Measurements from ENCODE around the gene PROSER2. TPM values are rescaled to one million over a fixed set of nuclear protein-coding genes. Genes with fewer than 3 reads are reported as not detected.

PROSER2 gene
- total and polyA plus RNA-seq, 2 experiments from 2014 or later, result 0.65 to 1.2 TPM

DNA sequence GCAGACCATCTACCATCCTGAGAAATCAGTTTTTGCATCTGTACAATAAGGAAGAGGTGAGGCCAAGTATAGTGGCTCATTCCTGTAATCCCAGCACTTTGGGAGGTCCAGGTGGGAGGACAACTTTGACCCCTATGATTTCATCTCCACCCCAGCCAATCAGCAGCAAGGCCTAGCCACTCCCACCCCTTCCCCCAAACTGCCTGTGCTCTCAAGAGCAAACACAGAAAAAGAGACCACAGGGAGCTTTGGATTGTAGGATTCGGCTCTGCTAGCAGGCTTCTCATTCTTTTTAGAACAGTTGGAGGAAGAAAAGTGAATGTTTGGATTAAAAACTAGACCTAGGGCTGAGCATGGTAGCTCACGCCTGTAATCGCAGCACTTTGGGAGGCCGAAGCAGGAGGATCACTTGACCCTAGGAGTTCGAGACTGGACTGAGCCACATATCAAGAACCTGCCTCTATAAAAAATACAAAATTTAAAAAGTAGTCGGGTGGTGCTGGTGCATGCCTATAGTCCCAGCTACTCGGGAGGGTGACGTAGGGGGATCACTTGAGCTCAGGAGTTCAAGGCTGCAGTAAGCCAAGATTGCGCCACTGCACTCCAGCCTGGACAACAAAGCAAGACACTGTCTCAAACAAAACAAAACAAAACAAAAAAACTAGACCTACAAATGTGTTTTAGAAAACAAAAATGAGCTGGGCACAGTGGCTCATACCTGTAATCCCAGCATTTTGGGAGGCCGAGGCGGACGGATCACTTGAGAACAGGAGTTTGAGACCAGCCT lies 25.1 kb upstream of the PROSER2 start:
- Histone ChIP-seq H3K4me3 (no peak overlapping the region), H3K9me2 (ENCODE audit: insufficient read depth) (no peaks in the 10 kb centered on the region), H3K27ac (no peak overlapping the region), H3K79me2 (ENCODE audit: insufficient read depth) (no peaks in the 10 kb centered on the region), H3K9ac (no peak overlapping the region), H2AFZ (no peak overlapping the region), H3K9me3 (ENCODE audit: low read depth) (no peaks in the 10 kb centered on the region), H3K4me2 (ENCODE audit: unreplicated experiment) (no peak overlapping the region), H3K27me3 (replicated peaks; ENCODE audit: insufficient read depth) (no peaks in the 10 kb centered on the region), H3K36me3 (ENCODE audit: low read depth) (no peaks in the 10 kb centered on the region), H3F3A (ENCODE audit: insufficient read depth) (no peaks in the 10 kb centered on the region), H4K20me1 (ENCODE audit: insufficient read depth) (no peaks in the 10 kb centered on the region), H3K4me1 (ENCODE audit: insufficient read depth) (no peaks in the 10 kb centered on the region)
- TF ChIP-seq EZH2 (IDR thresholded peaks at IDR 0.05; ENCODE audit: insufficient read depth, poor library complexity, severe bottlenecking) (no peak), EZH2phosphoT487 (IDR thresholded peaks at IDR 0.05; ENCODE audit: insufficient read depth, low read depth) (no peak)
- 93 to 94% methylated on average over 12 of the region's 12 CpGs for WGBS, 2 experiments (ENCODE audit: low coverage in 1 of 2, low lambda C conversion rate in 2 of 2, missing lambda C conversion rate in 2 of 2)
- no peak for DNase-seq
- in situ Hi-C loops (cut with MboI), result no loop called here

DNA sequence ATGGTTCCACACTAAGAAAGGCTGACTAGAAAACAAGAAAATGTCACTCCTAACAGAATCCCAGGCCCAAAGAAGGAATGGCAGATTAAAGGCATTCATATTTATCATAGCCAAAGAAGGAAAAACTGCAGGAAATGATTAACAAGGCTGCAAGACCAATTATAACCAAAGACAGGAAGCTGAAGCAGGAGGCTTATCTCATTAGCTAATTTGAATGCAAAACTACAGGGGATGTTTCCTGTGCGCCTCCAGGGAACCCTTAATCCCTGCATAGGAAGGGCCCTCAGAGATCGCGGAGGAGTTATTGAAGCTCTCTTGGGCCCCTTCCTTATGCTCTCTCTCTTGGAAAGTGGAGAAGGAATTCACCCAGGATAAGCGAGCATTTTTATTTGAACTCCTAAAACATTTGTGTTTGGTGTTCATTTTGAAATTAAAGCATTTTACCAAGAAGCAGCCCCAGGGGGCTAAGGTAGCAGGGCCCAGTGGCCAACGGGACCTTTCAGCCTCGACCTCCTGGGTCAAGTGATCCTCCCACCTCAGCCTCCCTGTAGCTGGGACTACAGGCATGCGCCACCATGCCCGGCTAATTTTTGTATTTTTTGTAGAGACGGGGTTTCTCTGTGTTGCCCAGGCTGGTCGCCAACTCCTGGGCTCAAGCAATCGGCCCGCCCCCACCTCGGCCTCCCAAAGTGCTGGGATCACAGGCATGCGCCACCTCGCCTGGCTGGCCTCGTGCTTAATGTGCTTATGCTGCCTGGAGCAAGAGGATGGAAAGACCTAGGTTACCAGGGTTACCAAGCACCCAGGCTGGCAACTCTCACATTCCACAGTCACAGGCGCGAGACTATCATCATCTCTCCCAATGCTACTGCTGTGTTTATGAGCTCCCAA lies 24.1 kb upstream of the PROSER2 start:
- DNase-seq, result no peak
- Histone ChIP-seq H3K4me3 (no peak overlapping the region), H4K20me1 (ENCODE audit: insufficient read depth) (no peaks in the 10 kb centered on the region), H3K9ac (no peak overlapping the region), H3F3A (ENCODE audit: insufficient read depth) (no peaks in the 10 kb centered on the region), H3K4me2 (ENCODE audit: unreplicated experiment) (no peak overlapping the region), H3K27ac (no peak overlapping the region), H3K4me1 (ENCODE audit: insufficient read depth) (no peaks in the 10 kb centered on the region), H3K9me3 (ENCODE audit: low read depth) (no peaks in the 10 kb centered on the region), H3K27me3 (replicated peaks; ENCODE audit: insufficient read depth) (no peaks in the 10 kb centered on the region), H2AFZ (peak overlapping the region; percentile 48; the same call in 1 of the 2 replicates), H3K79me2 (ENCODE audit: insufficient read depth) (no peaks in the 10 kb centered on the region), H3K36me3 (ENCODE audit: low read depth) (no peaks in the 10 kb centered on the region), H3K9me2 (ENCODE audit: insufficient read depth) (no peaks in the 10 kb centered on the region)
- in situ Hi-C loops (cut with MboI), result no loop called here
- 86 to 90% methylated on average over 18 of the region's 18 CpGs for WGBS, 2 experiments (ENCODE audit: low coverage in 1 of 2, low lambda C conversion rate in 2 of 2, missing lambda C conversion rate in 2 of 2)
- TF ChIP-seq EZH2 (IDR thresholded peaks at IDR 0.05; ENCODE audit: insufficient read depth, poor library complexity, severe bottlenecking) (no peak), EZH2phosphoT487 (IDR thresholded peaks at IDR 0.05; ENCODE audit: insufficient read depth, low read depth) (no peak)

DNA sequence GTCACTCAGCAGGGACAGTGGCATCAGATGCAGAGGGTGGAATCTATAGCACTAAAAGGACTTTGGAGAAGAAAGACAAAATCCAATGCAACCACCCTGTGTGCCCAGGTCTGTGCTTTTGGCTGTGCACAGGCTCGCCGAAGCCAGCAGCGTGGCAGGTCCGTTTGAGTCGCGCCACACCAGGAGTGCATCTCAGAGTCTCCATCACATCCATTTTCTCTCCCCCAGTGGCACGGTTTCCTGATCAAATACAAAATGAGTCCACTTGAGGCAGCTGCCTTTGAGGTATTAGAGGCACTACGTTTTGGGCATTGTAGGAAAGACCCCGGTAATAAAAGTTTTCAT lies 23.4 kb upstream of the PROSER2 start:
- H3K9me3 ChIP-seq (ENCODE audit: low read depth), result no peaks in the 10 kb centered on the region
- no peaks in the 10 kb centered on the region for H3F3A ChIP-seq (ENCODE audit: insufficient read depth)
- H2AFZ ChIP-seq, result no peak overlapping the region
- no peaks in the 10 kb centered on the region for H3K27me3 ChIP-seq (replicated peaks; ENCODE audit: insufficient read depth)
- no peak overlapping the region for H3K4me3 ChIP-seq
- no peaks in the 10 kb centered on the region for H4K20me1 ChIP-seq (ENCODE audit: insufficient read depth)
- H3K27ac ChIP-seq, result no peak overlapping the region
- in situ Hi-C loops (cut with MboI), result no loop called here
- 91 to 92% methylated on average over 9 of the region's 9 CpGs for WGBS, 2 experiments (ENCODE audit: low coverage in 1 of 2, low lambda C conversion rate in 2 of 2, missing lambda C conversion rate in 2 of 2)
- no peak overlapping the region for H3K4me2 ChIP-seq (ENCODE audit: unreplicated experiment)
- no peaks in the 10 kb centered on the region for H3K4me1 ChIP-seq (ENCODE audit: insufficient read depth)
- H3K9ac ChIP-seq, result no peak overlapping the region
- no peaks in the 10 kb centered on the region for H3K36me3 ChIP-seq (ENCODE audit: low read depth)
- no peaks in the 10 kb centered on the region for H3K79me2 ChIP-seq (ENCODE audit: insufficient read depth)
- DNase-seq, result no peak
- TF ChIP-seq EZH2phosphoT487 (IDR thresholded peaks at IDR 0.05; ENCODE audit: insufficient read depth, low read depth) (no peak), EZH2 (IDR thresholded peaks at IDR 0.05; ENCODE audit: insufficient read depth, poor library complexity, severe bottlenecking) (no peak)
- no peaks in the 10 kb centered on the region for H3K9me2 ChIP-seq (ENCODE audit: insufficient read depth)

DNA sequence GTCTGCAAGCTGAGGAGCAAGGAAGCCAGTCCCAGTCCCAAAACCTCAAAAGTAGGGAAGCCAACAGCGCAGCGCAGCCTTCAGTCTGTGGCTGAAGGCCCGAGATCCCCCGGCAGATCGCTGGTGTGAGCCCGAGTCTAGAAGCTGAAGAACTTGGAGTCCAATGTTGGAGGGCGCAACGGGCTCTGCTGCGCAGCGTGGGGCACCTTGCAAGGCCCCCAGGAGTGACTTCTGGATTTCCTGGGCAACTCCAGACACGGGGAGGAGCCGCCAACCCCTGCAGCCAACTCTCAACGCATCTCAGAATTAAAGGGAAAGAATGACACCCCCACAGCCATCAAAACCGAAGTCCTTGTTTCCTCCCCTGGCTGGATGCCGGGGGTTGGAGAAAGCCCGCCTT lies 18.8 kb upstream of the PROSER2 start:
- no peaks in the 10 kb centered on the region for H3K4me1 ChIP-seq (ENCODE audit: insufficient read depth)
- no peak overlapping the region for H3K4me3 ChIP-seq
- H3K27me3 ChIP-seq (replicated peaks; ENCODE audit: insufficient read depth), result peaks cover 5% of the 10 kb centered on the region
- no peak overlapping the region for H3K4me2 ChIP-seq (ENCODE audit: unreplicated experiment)
- H3F3A ChIP-seq (ENCODE audit: insufficient read depth), result no peaks in the 10 kb centered on the region
- 74 to 77% methylated on average over 14 to 16 of the region's 16 CpGs for WGBS, 2 experiments (ENCODE audit: low coverage in 1 of 2, low lambda C conversion rate in 2 of 2, missing lambda C conversion rate in 2 of 2)
- DNase-seq, result no peak
- in situ Hi-C loops (cut with MboI), result no loop called here
- H3K27ac ChIP-seq, result no peak overlapping the region
- H3K9me3 ChIP-seq (ENCODE audit: low read depth), result no peaks in the 10 kb centered on the region
- no peak overlapping the region for H3K9ac ChIP-seq
- no peaks in the 10 kb centered on the region for H4K20me1 ChIP-seq (ENCODE audit: insufficient read depth)
- H3K36me3 ChIP-seq (ENCODE audit: low read depth), result no peaks in the 10 kb centered on the region
- H2AFZ ChIP-seq, result no peak overlapping the region
- TF ChIP-seq EZH2phosphoT487 (IDR thresholded peaks at IDR 0.05; ENCODE audit: insufficient read depth, low read depth) (no peak), EZH2 (IDR thresholded peaks at IDR 0.05; ENCODE audit: insufficient read depth, poor library complexity, severe bottlenecking) (no peak)
- no peaks in the 10 kb centered on the region for H3K9me2 ChIP-seq (ENCODE audit: insufficient read depth)
- no peaks in the 10 kb centered on the region for H3K79me2 ChIP-seq (ENCODE audit: insufficient read depth)

Data from GM23248 (cell line).